HepG2 (cell line): ENCODE data around the gene BBS1. TPM values are rescaled to one million over a fixed set of nuclear protein-coding genes. Genes with fewer than 3 reads are reported as not detected.
A peak's percentile ranks its signal among the peaks of the same experiment; 100 is the strongest.

Experiments
- ATAC-seq: fragments of 200-7000 bp; cut with Tn5 transposase; 3 replicates; pipeline ENCODE4 v1.9.1; 2020; ENCODE audit warnings: mild to moderate bottlenecking, moderate library complexity
- BruUV-seq: library from RNA; stranded (reverse); fragments of 400-500 nt; replicated peaks from 2 replicates; lab custom pipeline; 2021; lab: Mats Ljungman, UMichigan
- CTCF ChIA-PET: fragments of 300-600 bp; formaldehyde crosslinking; extraction: SDS; loops from one replicate; lab custom pipeline; 2021; ENCODE audit warnings: low total read pairs, inconsistent platforms, low intra/inter-chr PET ratio; lab: Yijun Ruan, JAX
- POLR2A ChIA-PET: fragments of 350-600 bp; sonication (Branson Sonifier 250); formaldehyde crosslinking; loops from one replicate; lab custom pipeline; 2020; ENCODE audit warnings: antibody characterized with exemption, inconsistent platforms; lab: Yijun Ruan, JAX
- DNase-seq: peaks from one replicate; pipeline ENCODE4 v3.0.0-alpha.2; 2015; ENCODE audit warnings: low spot score
- FAIRE-seq: peaks from 3 replicates; lab custom pipeline; 2011; peaks lifted over from hg19 to GRCh38; lab: Jason Lieb, UNC
- H2AFZ ChIP-seq: one replicate; pipeline ENCODE4 v1.6.1; 2011; ENCODE audit warnings: low read length, inconsistent platforms
- H3K27ac ChIP-seq: fragments of 300-600 bp; 3 replicates; pipeline ENCODE4 v1.8.0; 2011; ENCODE audit warnings: mixed run types, mild to moderate bottlenecking, mixed read lengths, low read length, inconsistent platforms; ENCODE audit not compliant: insufficient read depth; ENCODE audit errors: extremely low read length
- H3K27me3 ChIP-seq, 2 experiments: fragments of 200-600 bp in 1 of 2; 2 replicates in 1 of 2; 3 replicates in 1 of 2; pipeline versions ENCODE4 v1.6.0 to v1.8.0; 2011; ENCODE audit warnings: low read length in 2 of 2, mild to moderate bottlenecking in 2 of 2, moderate library complexity in 2 of 2, inconsistent platforms in 1 of 2; ENCODE audit not compliant: insufficient read depth in 2 of 2, control insufficient read depth in 1 of 2
- H3K36me3 ChIP-seq, 2 experiments: fragments of 200-600 bp in 1 of 2; replicated peaks in 1 of 2; 2 replicates in 1 of 2; 3 replicates in 1 of 2; pipeline versions ENCODE4 v1.5.1 to v1.8.0; 2011; ENCODE audit warnings: low read length in 2 of 2, inconsistent platforms in 1 of 2; ENCODE audit not compliant: insufficient read depth in 2 of 2, control insufficient read depth in 1 of 2
- H3K4me1 ChIP-seq: 2 replicates; pipeline ENCODE4 v1.5.1; 2012; ENCODE audit warnings: low read length, inconsistent platforms; ENCODE audit not compliant: insufficient read depth
- H3K4me2 ChIP-seq: 2 replicates; pipeline ENCODE4 v1.6.0; 2011; ENCODE audit warnings: low read depth, low read length, inconsistent platforms
- H3K4me3 ChIP-seq, 3 experiments: fragments of 200-600 bp in 1 of 3; sonication (generic), shearing (Covaris generic) in 1 of 3; replicated peaks in 1 of 3; 2 replicates each; pipeline ENCODE4 v1.5.1; 2011 to 2016; ENCODE audit warnings: low read length in 3 of 3, inconsistent platforms in 2 of 3, low read depth in 2 of 3, mild to moderate bottlenecking in 2 of 3, control low read depth in 1 of 3, mixed read lengths in 1 of 3; ENCODE audit not compliant: insufficient read depth in 1 of 3
- H3K79me2 ChIP-seq: one replicate; pipeline ENCODE4 v1.6.1; 2011; ENCODE audit warnings: low read length, inconsistent platforms; ENCODE audit not compliant: insufficient read depth
- H3K9ac ChIP-seq: 2 replicates; pipeline ENCODE4 v1.6.0; 2011; ENCODE audit warnings: mild to moderate bottlenecking, low read depth, low read length, inconsistent platforms; ENCODE audit not compliant: insufficient read depth
- H3K9me3 ChIP-seq: 2 replicates; pipeline ENCODE4 v1.5.1; 2012; ENCODE audit warnings: mild to moderate bottlenecking, low read length
- H4K20me1 ChIP-seq: 2 replicates; pipeline ENCODE4 v1.6.0; 2011; ENCODE audit warnings: inconsistent platforms, mild to moderate bottlenecking, low read length, moderate library complexity; ENCODE audit not compliant: insufficient read depth
- HBP1 ChIP-seq: IDR thresholded peaks from 2 replicates; pipeline ENCODE4 v1.6.1; 2016; ENCODE audit warnings: low read depth, control low read depth
- IRF1 ChIP-seq: sonication (generic); formaldehyde crosslinking; IDR thresholded peaks from 2 replicates; pipeline ENCODE4 v1.4.0; 2020; ENCODE audit warnings: low read depth, mild to moderate bottlenecking, missing genetic modification reagents
- POLR2AphosphoS2 ChIP-seq: IDR thresholded peaks from 2 replicates; pipeline ENCODE4 v1.6.1; 2011; ENCODE audit warnings: low read depth, low read length, improper control_type of control experiment
- YY1 ChIP-seq: IDR thresholded peaks from 2 replicates; pipeline ENCODE4 v1.6.1; 2011; ENCODE audit warnings: low read length, low read depth, moderate library complexity, mild to moderate bottlenecking; ENCODE audit not compliant: insufficient read depth, insufficient replicate concordance
- ZBTB38 ChIP-seq: sonication (generic); formaldehyde crosslinking; IDR thresholded peaks from 2 replicates; pipeline ENCODE4 v1.5.1; 2020; ENCODE audit warnings: mild to moderate bottlenecking, missing genetic modification reagents
- ZBTB44 ChIP-seq: sonication (generic); formaldehyde crosslinking; IDR thresholded peaks from 2 replicates; pipeline ENCODE4 v1.4.0; 2020; ENCODE audit warnings: missing genetic modification reagents
- ZNF253 ChIP-seq: sonication (generic); formaldehyde crosslinking; IDR thresholded peaks from 2 replicates; pipeline ENCODE4 v1.8.0; 2022; ENCODE audit warnings: mild to moderate bottlenecking, missing genetic modification reagents, borderline replicate concordance
- ZNF331 ChIP-seq: sonication (generic); formaldehyde crosslinking; IDR thresholded peaks from 2 replicates; pipeline ENCODE4 v1.4.0; 2020; ENCODE audit warnings: missing genetic modification reagents
- WGBS: methylation state at CpG from one replicate; pipeline ENCODE4 v1.1.6; 2017; ENCODE audit warnings: low lambda C conversion rate; 5-methylcytosine and 5-hydroxymethylcytosine counted together
- in situ Hi-C: cut with HindIII; loops from 2 replicates; pipeline ENCODE4 v1.10.0; 2017; ENCODE audit warnings: low pct_unique_long_range_greater_than_20kb; ENCODE audit not compliant: extremely low pct_ligation_motif_present
- intact Hi-C: fragments of 100-400 bp; cut with micrococcal nuclease; formaldehyde crosslinking; loops from one replicate; pipeline ENCODE4 v1.10.0; 2022; ENCODE audit not compliant: unreplicated experiment
- polyA plus RNA-seq, 8 experiments: library from polyadenylated mRNA; depleted of rRNA in 3 of 8; stranded (reverse) in 7 of 8; unstranded in 1 of 8; fragments of >200 nt; fragmentation: Illumina TruSeq in 4 of 8; extraction: Trizol in 4 of 8; gene quantifications; 2 replicates each; pipeline versions ENCODE4 v1.2.1 to v1.2.3, GENCODE V29; 2011 to 2016; ENCODE audit warnings: low read depth in 4 of 8, missing spikeins in 1 of 8, mixed read lengths in 1 of 8; ENCODE audit not compliant: insufficient read depth in 1 of 8
- total RNA-seq, 5 experiments: library from RNA; depleted of rRNA; stranded (reverse); fragments of >200 nt; fragmentation: Illumina TruSeq; extraction: Trizol; gene quantifications; 2 replicates each; pipeline ENCODE4 v1.2.3, GENCODE V29; 2016; ENCODE audit warnings: low read depth in 1 of 5

The BBS1 gene
- total and polyA plus RNA-seq, 2 of the 13 experiments (the other 11 are each of a cell fraction or from before 2014, with no cell fraction given), result 11.7 to 14.1 TPM

- no peak for TF ChIP-seq ZBTB44 (CRISPR knock-in tag)
Measured at GRCh38 chr11:66494935-66495334, 15.5 kb upstream of the BBS1 start (continued).

GRCh38 chr11:66495401-66495854 is 15.0 kb upstream of the BBS1 start:
- CTCF ChIA-PET, result no interaction called here
- POLR2A ChIA-PET, result no interaction called here
- peaks cover 15 to 33% of the 10 kb centered on the region in 2 experiments; a peak in 4 of 5 replicates for H3K36me3 ChIP-seq

GRCh38 chr11:66497206-66497605 is 13.2 kb upstream of the BBS1 start:
- no peak for ATAC-seq
- no peaks in the 10 kb centered on the region for H3K79me2 ChIP-seq
- in situ Hi-C loops, result no loop called here
- BruUV-seq, result no TSS peak
- CTCF ChIA-PET, result no interaction called here
- no peak overlapping the region for H3K4me2 ChIP-seq
- no peak overlapping the region for H3K27ac ChIP-seq
- H3K4me3 ChIP-seq, result no peak overlapping the region
- no peak overlapping the region for H2AFZ ChIP-seq
- no peaks in the 10 kb centered on the region for H3K9me3 ChIP-seq
- no peak overlapping the region for H3K9ac ChIP-seq
- DNase-seq, result no peak
- POLR2A ChIA-PET, result no interaction called here
- 93% methylated on average over 12 of the region's 16 CpGs for WGBS
- H3K27me3 ChIP-seq, result no peaks in the 10 kb centered on the region
- TF ChIP-seq IRF1 (CRISPR knock-in tag), result no peak
- no peak for TF ChIP-seq ZNF253 (CRISPR knock-in tag)
- no peak for TF ChIP-seq YY1
- no peak for TF ChIP-seq POLR2AphosphoS2
- TF ChIP-seq HBP1 (CRISPR knock-in tag), result no peak
- intact Hi-C loops, result no loop called here
- H4K20me1 ChIP-seq, result no peaks in the 10 kb centered on the region
- H3K36me3 ChIP-seq, result peaks cover 15 to 24% of the 10 kb centered on the region in 2 experiments; a peak in 4 of 5 replicates
- H3K4me1 ChIP-seq, result peaks cover 8% of the 10 kb centered on the region; the same call in 1 of the 2 replicates
- no peak for FAIRE-seq

More at GRCh38 chr11:66495401-66495854, 15.0 kb upstream of the BBS1 start:
- BruUV-seq, result no TSS peak
- in situ Hi-C loops (no loop called here), intact Hi-C loops (no loop called here)
- H3K9me3 ChIP-seq, result no peaks in the 10 kb centered on the region
- peaks cover 8% of the 10 kb centered on the region; the same call in 1 of the 2 replicates for H3K4me1 ChIP-seq
- H3K27ac ChIP-seq, result no peak overlapping the region
- H3K4me3 ChIP-seq, result no peak overlapping the region
- no peak for FAIRE-seq
- H4K20me1 ChIP-seq, result no peaks in the 10 kb centered on the region
- ATAC-seq, result no peak
- 94% methylated on average over 14 of the region's 17 CpGs for WGBS
- H3K27me3 ChIP-seq, result no peaks in the 10 kb centered on the region
- H3K4me2 ChIP-seq, result no peak overlapping the region
- H3K9ac ChIP-seq, result no peak overlapping the region
- no peak overlapping the region for H2AFZ ChIP-seq
- 0 out of 2 replicates have a peak, but pooled peaks have one; percentile 6 for TF ChIP-seq ZBTB38
- TF ChIP-seq ZNF331 (CRISPR knock-in tag), result no peak
- DNase-seq, result no peak
- no peaks in the 10 kb centered on the region for H3K79me2 ChIP-seq
